GM21529 (cell line): ENCODE measurements around the gene TTR.

ENCODE experiments used
- ATAC-seq: cut with Tn5 transposase; IDR thresholded peaks from one replicate; pipeline ENCODE4 v1.9.1; 2021; ENCODE audit not compliant: unreplicated experiment

Gene TTR

DNA sequence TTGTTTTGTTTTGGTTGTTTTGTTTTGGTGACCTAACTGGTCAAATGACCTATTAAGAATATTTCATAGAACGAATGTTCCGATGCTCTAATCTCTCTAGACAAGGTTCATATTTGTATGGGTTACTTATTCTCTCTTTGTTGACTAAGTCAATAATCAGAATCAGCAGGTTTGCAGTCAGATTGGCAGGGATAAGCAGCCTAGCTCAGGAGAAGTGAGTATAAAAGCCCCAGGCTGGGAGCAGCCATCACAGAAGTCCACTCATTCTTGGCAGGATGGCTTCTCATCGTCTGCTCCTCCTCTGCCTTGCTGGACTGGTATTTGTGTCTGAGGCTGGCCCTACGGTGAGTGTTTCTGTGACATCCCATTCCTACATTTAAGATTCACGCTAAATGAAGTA lies at the start of gene TTR:
TSS of gene TTR (plus strand) at position 250 of the 400 bp plus-strand sequence. CDS start at position 276, 26 bp downstream.
- no peak for ATAC-seq

DNA sequence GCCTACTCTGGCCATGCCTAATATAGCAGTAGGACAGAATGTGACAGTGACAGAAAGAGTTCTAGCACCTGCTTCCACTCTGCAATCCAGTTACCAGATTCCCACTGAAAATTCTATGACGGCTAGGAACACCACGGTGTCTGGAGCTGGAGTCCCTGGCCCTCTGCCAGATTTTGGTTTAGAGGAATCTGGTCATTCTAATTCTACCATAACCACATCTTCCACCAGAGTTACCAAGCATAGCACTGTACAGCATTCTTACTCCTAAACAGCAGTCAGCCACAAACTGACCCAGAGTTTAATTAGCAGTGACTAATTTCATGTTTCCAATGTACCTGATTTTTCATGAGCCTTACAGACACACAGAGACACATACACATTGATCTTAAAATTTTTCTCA lies 45.2 kb upstream of the TTR start:
- no peak for ATAC-seq

DNA sequence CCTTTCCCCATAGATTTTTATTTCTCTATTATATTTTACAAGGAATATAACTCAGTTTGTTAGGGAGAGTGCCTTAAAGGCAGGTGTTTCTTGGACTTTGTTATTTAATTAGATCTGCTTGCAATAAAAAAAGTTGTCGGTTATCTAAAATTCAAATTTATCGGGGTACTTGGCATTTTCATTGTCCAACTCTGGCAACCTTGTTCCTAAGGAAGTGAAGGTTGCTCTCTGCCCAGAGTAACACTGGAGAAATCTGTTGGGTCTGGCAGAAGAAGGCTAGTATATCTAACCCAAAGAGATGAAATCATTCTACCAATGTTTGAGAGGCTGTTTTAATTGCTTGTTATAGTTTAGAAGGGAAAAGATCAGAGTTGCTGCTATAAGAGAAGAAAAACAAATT lies 42.8 kb upstream of the TTR start:
- no peak for ATAC-seq

DNA sequence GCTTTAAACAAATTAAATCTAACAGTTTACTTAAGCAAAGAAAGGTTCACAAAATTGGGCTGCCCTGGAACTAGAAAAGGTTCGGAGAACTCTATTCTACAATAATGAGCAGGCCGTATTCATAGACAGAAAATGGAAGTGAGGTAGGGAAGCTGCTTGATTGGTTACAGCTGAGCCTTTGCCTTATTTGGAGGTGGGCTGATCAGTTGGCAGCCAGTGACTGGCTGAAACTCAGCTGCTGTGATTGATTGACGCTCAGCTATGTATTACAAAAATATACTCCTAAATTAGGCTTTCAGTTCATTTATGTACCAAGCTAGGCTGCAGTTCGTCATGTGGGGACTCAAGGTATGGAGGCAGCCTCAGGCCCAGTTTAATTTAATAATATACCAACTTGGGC lies 42.3 kb upstream of the TTR start:
- no peak for ATAC-seq

DNA sequence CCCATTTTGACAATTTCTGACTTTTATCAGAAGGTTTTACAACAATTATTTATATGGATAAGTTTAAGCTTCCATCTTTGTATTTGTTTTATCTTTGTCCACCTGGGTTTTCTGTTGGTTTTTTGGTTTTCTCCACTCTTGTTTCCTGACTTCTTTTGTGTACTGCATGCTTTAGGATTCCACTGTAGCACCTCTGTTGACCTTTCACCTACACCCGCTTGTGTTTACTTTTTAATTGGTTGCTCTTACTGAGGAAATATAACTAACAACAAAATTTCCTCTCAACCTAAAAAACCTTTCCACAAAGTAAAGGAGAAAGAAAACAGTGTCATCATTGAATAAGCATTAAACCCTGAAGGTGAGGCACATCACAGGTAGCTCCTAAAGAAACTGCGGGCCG lies 39.8 kb upstream of the TTR start:
- ATAC-seq, result no peak

DNA sequence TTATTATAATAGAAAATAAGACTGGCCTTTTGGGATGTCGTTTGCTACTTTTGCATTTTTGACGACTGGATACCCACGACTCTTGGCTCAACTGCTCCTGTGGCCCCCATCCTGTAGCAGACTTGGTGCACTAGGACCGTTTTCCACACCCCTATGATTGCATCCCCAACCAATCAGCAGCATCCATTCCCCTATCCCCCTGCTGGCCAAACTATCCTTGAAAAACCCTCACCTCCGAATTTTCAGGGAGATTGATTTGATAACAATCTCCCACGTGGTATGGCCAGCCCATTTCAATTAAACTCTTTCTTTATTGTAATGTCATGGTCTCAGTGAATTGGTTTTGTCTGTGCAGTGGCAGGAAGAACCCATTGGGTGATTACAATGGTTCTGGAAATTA lies 37.9 kb upstream of the TTR start:
- ATAC-seq, result no peak

DNA sequence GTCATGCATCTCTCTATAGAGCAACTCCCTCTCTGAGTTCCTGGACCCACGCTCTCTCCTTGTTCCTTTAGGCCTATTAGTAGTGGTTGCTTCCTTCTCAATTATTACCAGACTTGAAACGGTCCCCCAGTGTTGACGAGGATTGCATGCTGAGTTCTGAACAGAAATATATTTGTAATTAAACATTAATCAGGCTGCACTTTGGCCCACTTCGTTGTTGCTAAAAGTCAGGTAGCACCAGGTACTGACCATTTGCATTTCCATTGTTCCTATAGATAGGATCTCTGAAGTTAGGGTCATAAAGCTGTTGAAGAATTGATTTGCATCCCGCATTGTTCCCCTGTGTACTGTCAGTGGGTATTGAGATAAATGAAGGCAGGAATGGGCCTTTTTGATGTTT lies 36.9 kb upstream of the TTR start:
- no peak for ATAC-seq

DNA sequence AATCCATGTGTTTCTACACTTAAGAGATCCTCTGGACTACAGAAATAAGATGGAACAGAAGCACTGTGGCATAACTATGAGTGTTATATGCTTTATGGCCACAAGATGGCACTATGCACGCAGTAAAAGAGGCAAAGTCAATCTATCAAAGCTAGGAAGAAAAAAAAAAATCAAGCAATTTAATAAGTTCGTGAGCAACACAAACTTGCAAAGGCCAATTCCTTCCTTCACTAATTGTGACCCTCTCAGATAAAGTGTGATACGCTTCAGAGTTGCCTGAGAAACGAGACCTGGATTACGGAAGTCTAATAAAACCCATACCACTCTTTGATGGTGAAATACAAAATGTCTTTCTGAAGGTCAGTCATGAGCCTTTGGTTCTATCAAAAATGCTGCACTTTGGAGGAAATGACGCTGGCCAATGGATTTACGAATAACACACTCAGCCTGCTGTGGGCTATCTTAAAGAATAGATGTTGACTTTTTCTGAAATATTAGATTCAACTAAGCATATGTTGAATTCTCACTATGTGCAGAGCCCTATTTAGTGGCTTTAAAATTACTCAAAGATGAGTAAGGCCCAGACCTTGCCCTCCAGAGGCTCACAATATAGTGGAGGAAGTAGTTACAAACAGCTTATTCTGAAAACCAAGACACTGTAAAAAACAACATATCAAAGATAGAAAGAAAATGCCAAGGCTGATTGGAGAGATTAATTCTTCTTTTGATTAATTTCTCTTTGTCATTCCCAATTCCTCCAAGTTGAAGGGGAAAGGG lies 35.5 kb upstream of the TTR start:
- peak; percentile 78 for ATAC-seq

DNA sequence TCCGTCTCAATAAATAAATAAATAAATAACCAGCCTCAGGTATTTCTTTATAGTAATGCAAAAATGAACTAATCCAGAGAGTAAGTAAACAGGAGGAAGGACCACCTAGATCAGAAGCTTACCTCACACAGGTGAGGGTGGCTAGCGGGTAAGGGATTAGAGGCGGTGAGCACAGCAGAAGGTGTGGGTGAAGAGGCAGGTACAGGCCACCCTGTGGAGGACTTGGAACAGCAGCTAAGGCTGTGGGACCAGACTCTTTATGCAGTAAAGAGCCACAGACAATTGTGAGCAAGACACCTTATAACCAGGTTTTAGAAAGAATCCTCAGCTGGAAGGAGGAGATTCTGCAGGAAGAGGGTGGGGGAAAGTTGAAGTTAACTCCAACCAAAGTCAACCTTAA lies 34.2 kb upstream of the TTR start:
- ATAC-seq, result no peak

DNA sequence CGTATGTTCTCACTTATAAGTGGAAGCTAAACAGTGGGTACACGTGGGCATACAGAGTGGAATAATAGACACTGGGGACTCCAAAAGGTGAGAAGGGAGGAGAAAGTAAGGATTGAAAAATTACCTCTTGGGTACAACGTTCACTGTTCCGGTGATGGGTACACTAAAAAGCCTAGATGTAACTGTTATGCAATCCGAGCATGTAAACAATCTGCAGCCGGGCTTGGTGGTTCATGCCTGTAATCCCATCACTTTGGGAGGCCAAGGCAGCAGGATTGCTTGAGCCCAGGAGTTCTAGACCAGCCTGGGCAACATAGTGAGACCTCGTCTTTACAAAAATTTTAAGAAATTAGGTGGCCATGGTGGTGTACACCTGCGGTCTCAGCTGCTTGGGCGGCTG lies 33.1 kb upstream of the TTR start:
- ATAC-seq, result no peak

DNA sequence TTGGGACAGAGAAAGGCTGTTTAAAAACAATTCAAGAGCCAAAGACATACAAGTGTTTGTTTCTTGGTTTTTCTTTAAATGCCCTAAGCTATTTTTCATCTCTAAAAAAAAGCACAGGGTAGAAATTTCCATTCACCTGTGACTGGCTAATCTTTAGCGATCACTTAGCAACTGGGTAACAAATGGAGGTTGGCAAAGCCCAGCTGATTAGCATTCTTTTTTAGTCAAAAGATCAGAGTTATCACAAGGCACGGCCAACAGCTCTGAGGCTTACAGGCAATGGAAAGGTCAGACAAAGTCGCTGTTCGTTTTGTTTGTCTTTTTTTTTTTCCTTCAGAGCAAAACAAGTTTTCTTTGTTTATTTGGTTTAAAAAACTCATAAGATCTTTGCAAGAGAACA lies 29.0 kb upstream of the TTR start:
- ATAC-seq, result no peak

DNA sequence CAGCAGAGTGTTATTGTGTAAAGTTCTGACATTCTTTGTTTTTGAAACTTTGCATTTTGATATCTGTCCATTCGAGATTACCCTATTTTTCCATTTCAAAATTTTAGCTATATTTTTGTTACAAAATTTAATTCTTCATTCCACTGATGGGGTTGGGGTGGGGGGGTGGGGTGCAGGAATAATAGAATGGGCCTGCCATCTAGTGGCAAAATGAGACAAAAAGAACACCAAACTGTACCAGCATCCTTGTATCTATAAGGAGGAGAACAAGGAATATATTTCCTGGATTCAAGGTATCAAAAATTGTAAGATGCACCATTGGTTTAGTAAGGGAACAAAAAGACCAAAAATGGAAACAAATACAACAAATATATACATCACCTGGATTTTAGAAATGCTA lies 27.9 kb upstream of the TTR start:
- no peak for ATAC-seq

DNA sequence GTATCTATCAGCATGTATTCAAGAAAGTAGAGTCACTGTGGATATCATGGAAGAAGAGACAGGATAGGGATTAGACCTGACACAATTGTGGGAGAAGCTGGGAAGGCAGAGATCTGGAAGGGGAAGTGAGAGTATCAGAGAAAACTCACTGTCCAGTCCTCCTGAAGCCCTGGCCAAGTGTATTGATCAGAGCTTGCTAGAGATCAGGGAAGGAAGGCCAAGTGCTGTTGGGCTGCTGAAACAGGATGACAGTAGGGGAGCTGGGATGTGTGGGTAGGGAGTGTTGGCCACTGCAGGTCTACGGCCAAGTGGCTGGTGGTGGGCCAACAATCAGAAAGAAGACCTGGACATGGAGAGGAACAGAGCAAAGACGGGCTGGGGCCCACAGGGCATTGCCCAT lies 26.3 kb upstream of the TTR start:
- ATAC-seq, result no peak

DNA sequence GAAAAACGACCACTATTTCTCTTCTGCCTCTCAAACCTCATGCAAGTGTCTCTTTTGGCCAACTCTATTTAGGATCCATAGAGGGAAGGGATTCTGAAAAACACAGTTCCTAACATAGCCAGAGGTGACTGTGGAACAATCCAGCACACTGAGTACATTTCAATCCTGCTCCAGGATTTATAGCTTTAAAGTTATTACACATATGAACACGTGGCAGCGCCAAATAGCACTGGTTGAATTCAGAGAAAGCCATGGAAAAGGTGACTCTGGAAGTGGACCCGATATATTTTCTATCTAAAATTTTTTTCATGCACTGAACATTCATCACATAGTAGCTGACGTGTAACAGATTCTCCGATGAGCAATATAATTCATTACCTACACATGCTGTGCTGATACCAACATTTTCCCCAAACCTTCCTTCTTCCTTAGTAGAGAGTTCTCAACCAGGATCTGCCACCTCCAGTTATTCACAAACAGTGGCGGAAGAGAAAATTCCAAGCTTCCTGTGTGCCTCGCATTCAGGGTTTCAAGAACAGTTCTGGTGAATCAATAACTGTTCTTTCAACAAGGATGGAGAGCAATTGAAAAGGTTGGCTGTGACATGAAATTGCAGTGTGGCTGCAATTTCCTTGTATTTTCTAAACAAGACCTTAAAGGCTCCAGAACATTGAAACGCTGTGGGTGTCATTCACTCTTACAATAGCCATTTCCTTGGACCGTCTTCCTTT lies 25.7 kb upstream of the TTR start:
- ATAC-seq, result no peak

DNA sequence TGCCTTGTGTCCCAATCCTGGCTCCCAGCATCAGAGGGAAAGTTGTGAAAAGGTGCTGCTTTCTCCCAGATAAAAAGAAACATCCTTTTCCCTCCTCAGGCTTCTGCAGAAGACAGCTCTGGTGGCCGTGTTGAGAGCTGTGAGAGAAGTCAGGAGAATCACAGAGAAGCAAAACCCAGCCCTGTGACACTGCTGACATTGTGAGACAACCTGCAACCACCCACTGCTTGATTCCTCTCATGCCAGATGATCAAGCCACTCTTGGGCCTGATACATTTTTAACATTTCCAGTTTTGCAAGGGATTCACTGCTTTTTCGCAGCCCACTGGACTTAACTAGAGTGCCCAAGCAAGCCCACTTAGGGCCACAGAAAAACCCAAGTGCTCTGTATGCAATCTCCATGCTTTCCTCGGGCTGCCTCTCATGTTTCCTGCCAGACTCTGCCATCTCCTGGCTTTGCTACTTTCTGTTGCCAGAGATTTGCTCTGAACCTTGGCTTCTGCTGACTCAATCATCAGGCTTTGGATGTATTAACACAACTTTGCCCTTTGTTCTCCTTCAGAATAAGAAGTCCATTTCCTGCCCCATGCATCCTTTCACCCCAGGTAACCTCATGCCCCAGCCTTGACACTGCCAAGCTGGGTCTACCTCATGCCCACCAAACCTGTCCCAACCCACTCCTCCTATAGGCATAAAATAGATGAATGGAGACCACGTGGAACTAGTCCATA lies 24.9 kb upstream of the TTR start:
- ATAC-seq, result no peak

DNA sequence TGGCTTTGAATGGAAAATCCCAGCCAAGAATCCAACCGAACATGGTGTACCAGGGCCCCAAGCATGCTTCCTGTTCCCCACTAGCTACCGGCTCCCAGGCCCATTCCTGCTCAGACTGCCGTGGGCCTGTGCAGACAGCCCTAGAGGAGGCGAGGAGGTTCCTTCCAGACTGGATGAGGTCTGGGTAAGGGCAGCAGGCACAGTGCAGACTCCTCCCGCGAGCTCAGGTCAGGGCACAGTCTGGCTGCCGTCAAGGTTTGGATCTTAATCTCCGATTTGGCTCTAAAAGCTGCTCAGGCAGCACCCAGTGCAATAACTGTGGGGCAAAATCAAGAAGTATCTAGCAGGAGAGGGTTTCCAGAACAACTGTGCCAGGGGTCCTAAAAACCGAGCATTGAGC lies 19.3 kb upstream of the TTR start:
- ATAC-seq, result no peak

DNA sequence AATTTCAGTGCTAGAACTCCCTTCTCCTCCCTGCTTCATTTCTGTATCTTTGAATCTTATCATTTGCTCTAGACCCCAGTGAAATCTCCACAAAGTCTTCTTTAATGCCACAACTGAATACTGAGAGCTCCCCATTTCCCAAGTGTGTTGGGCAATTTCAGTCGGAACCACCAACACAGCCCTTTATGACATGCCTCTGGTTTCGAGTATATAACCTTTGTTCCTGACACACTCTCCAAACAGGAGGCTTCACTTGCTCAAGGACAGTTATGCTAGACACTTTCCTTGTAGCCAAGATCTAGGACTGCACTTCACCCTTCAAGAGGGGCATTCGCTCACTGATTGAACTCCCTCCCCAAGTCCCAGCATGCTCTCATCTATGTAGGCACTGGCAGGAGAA lies 18.6 kb upstream of the TTR start:
- ATAC-seq, result no peak

DNA sequence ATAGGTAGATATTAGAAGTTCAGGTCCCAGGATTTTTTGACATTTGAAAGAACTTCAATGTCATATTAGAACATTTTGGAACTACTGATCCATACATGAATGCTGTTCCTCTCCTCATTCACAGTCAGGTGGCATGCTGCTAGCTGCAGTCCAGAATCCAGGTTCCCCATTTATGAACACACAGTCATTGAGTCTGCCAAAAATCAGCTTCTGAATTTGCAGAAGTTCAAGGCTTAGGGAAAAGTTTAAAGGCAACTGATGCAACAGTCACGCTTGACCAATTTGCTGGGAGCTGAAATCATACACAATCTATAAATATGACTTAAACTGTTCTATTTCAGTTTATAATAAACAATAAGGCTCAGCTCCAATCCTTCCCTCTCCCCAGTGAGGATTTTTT lies 17.3 kb upstream of the TTR start:
- no peak for ATAC-seq

DNA sequence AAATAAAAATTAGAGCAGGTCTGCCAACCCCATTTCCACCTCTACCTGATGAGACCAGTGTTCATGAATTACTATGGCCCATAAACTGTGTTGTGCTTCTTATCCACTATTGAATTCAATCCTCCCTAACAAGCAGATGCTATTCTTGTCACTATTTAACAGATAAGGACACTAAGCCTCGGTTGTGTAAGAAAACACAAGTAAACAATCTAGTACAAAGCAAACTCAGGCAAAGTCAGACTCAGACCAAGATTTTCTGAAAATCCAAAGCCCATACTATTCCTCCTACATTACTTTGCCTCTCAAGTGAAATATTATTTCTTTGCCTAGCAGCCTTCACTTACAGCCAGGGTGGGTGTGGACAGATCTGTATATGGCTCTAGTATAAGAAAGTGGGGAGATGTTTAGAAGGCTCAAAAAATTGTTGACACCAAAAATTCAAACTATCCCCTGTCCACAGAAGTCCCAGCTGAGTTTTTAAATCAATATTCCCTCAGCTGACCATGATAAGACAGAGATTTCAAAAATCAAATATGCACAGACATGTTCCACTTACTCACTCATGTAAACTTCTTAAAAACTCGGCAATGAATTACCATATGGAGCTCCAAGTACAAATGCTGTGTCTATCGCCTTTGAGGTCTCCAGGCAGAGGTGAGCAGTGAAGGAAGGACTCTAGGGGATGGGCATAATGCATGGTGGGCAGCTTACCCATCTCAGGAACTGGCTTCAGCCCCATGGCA lies 16.0 kb upstream of the TTR start:
- ATAC-seq, result no peak

DNA sequence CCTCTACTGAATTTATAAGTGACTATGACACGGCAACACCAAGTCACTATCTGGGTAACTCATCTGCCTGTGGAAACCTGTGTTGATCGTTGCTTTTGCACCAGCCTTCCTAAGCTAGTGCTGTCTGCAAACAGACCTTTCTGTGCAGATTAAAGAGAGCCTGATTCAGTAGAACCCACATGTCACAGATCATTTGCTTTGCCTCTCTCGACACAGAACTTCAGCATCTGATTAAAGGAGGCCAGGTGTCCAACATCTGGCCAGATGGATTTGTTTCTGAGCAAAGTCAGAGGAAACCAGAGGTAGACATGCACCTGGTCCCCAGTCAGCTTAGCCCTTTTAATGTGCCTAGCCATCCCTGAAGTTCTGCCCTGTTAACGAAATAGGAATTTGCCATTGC lies 15.0 kb upstream of the TTR start:
- ATAC-seq, result peak; percentile 68

DNA sequence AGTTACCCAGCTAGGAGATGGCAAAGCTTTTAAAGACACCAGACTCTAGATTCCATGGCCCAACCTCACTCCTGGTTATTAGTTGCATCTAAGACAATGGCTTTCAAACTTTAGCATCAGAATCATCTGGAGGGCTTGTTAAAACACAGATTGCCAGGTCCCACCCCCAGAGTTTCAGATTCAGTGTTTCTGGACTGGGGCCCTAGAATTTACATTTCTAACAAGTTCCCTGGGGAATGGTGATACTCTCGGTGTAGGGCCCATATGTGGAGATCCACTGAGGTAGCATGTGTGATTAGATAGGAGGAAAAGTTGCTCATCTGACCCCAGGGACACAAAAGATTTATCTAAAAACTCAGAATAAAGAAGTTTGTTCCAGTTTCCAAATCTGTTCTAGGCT lies 14.5 kb upstream of the TTR start:
- ATAC-seq, result peak; percentile 52
